ENCODE data around the gene WDR26.
A peak's percentile ranks its signal among the peaks of the same experiment; 100 is the strongest.

Gene WDR26

DNA sequence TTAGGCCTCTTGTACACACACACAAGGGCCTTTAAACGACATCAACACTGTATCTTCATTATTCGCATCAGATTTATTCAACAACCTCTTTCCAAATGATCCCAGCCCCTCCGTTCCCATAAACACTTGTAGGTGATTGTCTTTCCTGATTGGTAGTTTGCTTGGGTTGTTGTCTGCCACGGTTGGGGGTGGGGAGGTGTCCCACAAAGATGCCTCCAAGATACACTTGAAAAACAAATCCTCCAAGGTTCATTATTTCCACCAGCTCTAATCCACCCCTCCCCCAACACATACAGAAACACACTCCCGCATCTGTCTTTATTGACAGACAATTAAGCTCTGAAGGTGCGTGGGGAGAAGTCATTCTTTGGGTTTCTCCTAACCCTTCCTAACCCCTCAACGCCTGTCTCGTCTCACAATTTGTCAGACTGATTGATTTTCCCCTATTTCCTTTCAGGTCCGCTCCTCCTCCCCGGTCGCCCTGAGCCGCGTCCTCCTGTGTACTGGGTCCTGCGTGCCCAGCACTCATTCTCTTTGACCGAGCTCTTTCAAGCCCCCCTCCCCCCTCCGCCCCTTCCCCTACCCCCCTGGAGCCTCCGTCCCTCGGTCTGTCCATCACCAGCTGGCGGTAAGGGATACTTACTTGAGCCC is 1.4 kb downstream of the WDR26 start:
- peak in 1 of 2 donors; percentile 51 for DNase-seq
- Histone ChIP-seq H3K27me3 (no peaks in the 10 kb centered on the region), H3K9me3 (no peaks in the 10 kb centered on the region), H3K27ac (peak overlapping the region; percentile 98 to 100), H3K4me1 (peaks cover 0 to 52% (median 31%) of the 10 kb centered on the region in 4 donors), H3K36me3 (peaks cover 0 to 3% (median 0%) of the 10 kb centered on the region in 3 donors), H3K4me3 (peak overlapping the region; percentile 75 to 92)
- TF ChIP-seq CTCF (IDR thresholded peaks at IDR 0.05): no peak
- intact Hi-C loops (cut with DNase I; ENCODE audit: low total_unique reads): loop anchor here (5.0 kb wide), 1 partner anchor 71 kb away; no protein-coding TSS in a partner anchor

- no peak for DNase-seq
- peaks cover 0 to 58% (median 34%) of the 10 kb centered on the region in 4 donors for H3K4me1 ChIP-seq
- H3K27ac ChIP-seq: peak overlapping the region; percentile 98 to 100
Observed at GRCh38 chr1:224432672-224433040, 1.9 kb downstream of the WDR26 start.

GRCh38 chr1:224432146-224432545 is 2.5 kb downstream of the WDR26 start:
- Histone ChIP-seq H3K4me3 (peak overlapping the region; percentile 75 to 92), H3K4me1 (peaks cover 0 to 63% (median 40%) of the 10 kb centered on the region in 4 donors), H3K36me3 (peaks cover 0 to 3% (median 0%) of the 10 kb centered on the region in 3 donors), H3K27ac (peak overlapping the region; percentile 98 to 100), H3K9me3 (no peaks in the 10 kb centered on the region), H3K27me3 (no peaks in the 10 kb centered on the region)
- no peak for DNase-seq
- no peak for TF ChIP-seq CTCF (IDR thresholded peaks at IDR 0.05)
- intact Hi-C loops (cut with DNase I; ENCODE audit: low total_unique reads): loop anchor here (5.0 kb wide), 1 partner anchor 70 kb away; no protein-coding TSS in a partner anchor

More at GRCh38 chr1:224432672-224433040, 1.9 kb downstream of the WDR26 start:
- Histone ChIP-seq H3K4me3 (peak overlapping the region; percentile 75 to 92), H3K27me3 (no peaks in the 10 kb centered on the region), H3K9me3 (no peaks in the 10 kb centered on the region), H3K36me3 (peaks cover 0 to 3% (median 0%) of the 10 kb centered on the region in 3 donors)
- intact Hi-C loops (cut with DNase I; ENCODE audit: low total_unique reads): loop anchor here (5.0 kb wide), 1 partner anchor 70 kb away; no protein-coding TSS in a partner anchor
- TF ChIP-seq CTCF (IDR thresholded peaks at IDR 0.05): no peak

- no peak for DNase-seq
- peaks cover 0 to 3% (median 0%) of the 10 kb centered on the region in 3 donors for H3K36me3 ChIP-seq
- no peaks in the 10 kb centered on the region for H3K27me3 ChIP-seq
- peak overlapping the region; percentile 75 to 92 for H3K4me3 ChIP-seq
- peak overlapping the region; percentile 98 to 100 for H3K27ac ChIP-seq
- intact Hi-C loops (cut with DNase I; ENCODE audit: low total_unique reads): loop anchor here (5.0 kb wide), 1 partner anchor 69 kb away; no protein-coding TSS in a partner anchor
- H3K4me1 ChIP-seq: peaks cover 0 to 67% (median 41%) of the 10 kb centered on the region in 4 donors
- no peaks in the 10 kb centered on the region for H3K9me3 ChIP-seq
- no peak for TF ChIP-seq CTCF (IDR thresholded peaks at IDR 0.05)
Observed at GRCh38 chr1:224431726-224432125, 2.9 kb downstream of the WDR26 start.

GRCh38 chr1:224430511-224431113 is 4.0 kb downstream of the WDR26 start:
- H3K27me3 ChIP-seq: no peaks in the 10 kb centered on the region
- intact Hi-C loops (cut with DNase I; ENCODE audit: low total_unique reads): loop anchor here (5.0 kb wide), 1 partner anchor 68 kb away; no protein-coding TSS in a partner anchor
- peaks cover 0 to 9% (median 0%) of the 10 kb centered on the region in 3 donors for H3K36me3 ChIP-seq
- peaks cover 0 to 73% (median 39%) of the 10 kb centered on the region in 4 donors for H3K4me1 ChIP-seq
- H3K4me3 ChIP-seq: peak overlapping the region in 1 of 2 donors; percentile 14
- TF ChIP-seq CTCF (IDR thresholded peaks at IDR 0.05): no peak
- peak overlapping the region; percentile 98 to 100 for H3K27ac ChIP-seq
- H3K9me3 ChIP-seq: no peaks in the 10 kb centered on the region
- no peak for DNase-seq
